Fibroblast of the aortic adventitia (primary cell): ENCODE results near the gene COL23A1. TPM values are rescaled to one million over a fixed set of nuclear protein-coding genes. Genes with fewer than 3 reads are reported as not detected.

Experiments
- DNase-seq: peaks from one replicate; pipeline ENCODE4 v3.0.0-alpha.2; 2010; ENCODE audit warnings: low read depth
- H3K4me3 ChIP-seq: 2 replicates; pipeline ENCODE4 v1.5.1; 2011; ENCODE audit warnings: low read depth, mild to moderate bottlenecking, control low read depth, low read length, moderate library complexity
- total RNA-seq: library from RNA; depleted of rRNA; stranded (reverse); fragments of >200 nt; gene quantifications from 2 replicates; pipeline ENCODE4 v1.2.3, GENCODE V29; 2012; ENCODE audit warnings: low replicate concordance
- TF ChIP-seq, protein P1 (sequence below): IDR thresholded peaks from 2 replicates; pipeline ENCODE4 v1.5.1; 2011; ENCODE audit warnings: mild to moderate bottlenecking, low read length, control low read depth, inconsistent platforms; ENCODE audit not compliant: insufficient read depth

Gene COL23A1
- total RNA-seq, 1 donor = not detected

DNA sequence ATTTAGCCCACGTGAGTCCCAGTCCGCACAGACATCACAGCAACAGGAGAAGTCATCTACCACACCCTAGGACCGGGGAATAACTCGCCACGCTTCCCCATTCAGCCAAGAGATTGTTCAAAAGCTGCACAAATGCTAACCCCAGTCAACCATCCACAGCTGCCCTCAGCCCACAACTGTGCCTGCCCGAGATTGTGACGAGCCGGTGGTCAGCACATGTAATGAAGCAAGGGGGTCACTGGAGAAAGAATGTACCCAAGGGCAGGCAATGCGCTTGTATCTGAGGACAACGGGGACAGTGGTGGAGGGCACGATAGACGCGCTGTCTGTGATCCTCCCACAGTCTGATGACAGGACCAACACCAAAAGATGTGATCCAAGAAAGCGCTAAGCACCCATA is 67.8 kb downstream of the COL23A1 start:
- no peak overlapping the region for H3K4me3 ChIP-seq
- TF ChIP-seq, protein P1, sequence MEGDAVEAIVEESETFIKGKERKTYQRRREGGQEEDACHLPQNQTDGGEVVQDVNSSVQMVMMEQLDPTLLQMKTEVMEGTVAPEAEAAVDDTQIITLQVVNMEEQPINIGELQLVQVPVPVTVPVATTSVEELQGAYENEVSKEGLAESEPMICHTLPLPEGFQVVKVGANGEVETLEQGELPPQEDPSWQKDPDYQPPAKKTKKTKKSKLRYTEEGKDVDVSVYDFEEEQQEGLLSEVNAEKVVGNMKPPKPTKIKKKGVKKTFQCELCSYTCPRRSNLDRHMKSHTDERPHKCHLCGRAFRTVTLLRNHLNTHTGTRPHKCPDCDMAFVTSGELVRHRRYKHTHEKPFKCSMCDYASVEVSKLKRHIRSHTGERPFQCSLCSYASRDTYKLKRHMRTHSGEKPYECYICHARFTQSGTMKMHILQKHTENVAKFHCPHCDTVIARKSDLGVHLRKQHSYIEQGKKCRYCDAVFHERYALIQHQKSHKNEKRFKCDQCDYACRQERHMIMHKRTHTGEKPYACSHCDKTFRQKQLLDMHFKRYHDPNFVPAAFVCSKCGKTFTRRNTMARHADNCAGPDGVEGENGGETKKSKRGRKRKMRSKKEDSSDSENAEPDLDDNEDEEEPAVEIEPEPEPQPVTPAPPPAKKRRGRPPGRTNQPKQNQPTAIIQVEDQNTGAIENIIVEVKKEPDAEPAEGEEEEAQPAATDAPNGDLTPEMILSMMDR = no peak
- no peak for DNase-seq

DNA sequence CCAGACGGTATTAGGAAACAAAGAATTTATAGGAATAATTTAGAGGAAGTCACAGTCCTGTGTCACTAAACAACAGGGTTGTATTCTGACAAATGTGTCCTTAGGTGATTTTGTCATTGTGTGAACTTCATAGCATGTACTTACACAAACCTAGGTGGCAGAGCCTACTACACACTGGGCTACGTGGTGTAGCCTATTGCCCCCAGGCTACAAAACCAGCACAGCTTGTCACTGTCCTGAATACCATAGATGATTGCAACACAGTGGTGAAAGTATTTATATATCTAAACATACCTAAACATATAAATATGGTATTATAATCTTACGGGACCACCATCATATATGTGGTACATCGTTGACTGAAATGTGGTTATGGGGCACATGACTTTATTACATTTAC is 69.3 kb downstream of the COL23A1 start:
- TF ChIP-seq, protein P1 = no peak
- DNase-seq = no peak

GRCh38 chr5:178519804-178520203 is 70.4 kb downstream of the COL23A1 start:
- H3K4me3 ChIP-seq = no peak overlapping the region
- TF ChIP-seq, protein P1 = no peak
- no peak for DNase-seq

More for the DNA sequence above, 69.3 kb downstream of the COL23A1 start:
- H3K4me3 ChIP-seq = no peak overlapping the region

- TF ChIP-seq, protein P1 = no peak
- no peak overlapping the region for H3K4me3 ChIP-seq
- no peak for DNase-seq
Observed at GRCh38 chr5:178519155-178519554, 71.0 kb downstream of the COL23A1 start.

GRCh38 chr5:178516504-178517235 is 73.5 kb downstream of the COL23A1 start:
- no peak overlapping the region for H3K4me3 ChIP-seq
- DNase-seq = no peak
- TF ChIP-seq, protein P1 = no peak

DNA sequence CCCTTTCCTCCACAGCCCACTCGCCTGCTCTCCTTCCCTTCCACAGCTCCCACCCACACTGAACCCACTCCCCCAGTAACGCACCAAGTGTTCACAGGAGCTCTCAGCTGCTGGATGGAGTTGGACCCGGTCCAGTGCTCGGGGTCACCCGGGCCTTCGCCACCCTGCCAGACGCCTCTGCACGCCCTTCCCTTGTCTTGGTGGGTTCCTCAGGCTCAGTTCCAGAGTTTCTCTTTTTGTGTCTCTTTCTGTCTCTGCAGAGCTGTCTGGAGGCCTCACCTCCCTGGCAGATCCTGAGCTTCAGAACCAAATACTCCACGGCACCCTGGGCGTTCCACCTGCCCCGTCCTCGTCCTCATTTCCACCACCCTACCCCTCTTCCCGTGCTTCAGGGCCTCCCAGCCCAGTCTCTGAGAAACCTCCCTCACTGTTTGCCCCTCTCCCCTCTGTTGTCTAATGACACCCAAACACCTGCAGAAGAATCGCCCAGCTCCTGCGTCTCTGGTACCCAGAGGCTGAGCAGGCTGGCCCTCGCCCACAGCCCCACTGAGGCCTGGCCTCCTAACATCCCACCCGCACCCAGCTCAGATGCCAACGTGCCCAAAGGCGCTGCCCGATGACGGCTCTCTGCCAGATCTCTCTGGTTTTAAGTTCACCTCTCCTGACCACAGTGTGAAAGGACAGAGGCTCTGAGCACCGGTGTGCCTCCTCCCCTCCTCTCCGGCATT is 74.3 kb downstream of the COL23A1 start:
- no peak overlapping the region for H3K4me3 ChIP-seq
- no peak for DNase-seq
- TF ChIP-seq, protein P1 = no peak
